ENCODE measurements around the gene BEST2. TPM values are rescaled to one million over a fixed set of nuclear protein-coding genes. Genes with fewer than 3 reads are reported as not detected.

BEST2 gene
- total and polyA plus RNA-seq, 2 donors (not counting 1 experiment from before 2014, with no cell fraction given), result not detected

DNA sequence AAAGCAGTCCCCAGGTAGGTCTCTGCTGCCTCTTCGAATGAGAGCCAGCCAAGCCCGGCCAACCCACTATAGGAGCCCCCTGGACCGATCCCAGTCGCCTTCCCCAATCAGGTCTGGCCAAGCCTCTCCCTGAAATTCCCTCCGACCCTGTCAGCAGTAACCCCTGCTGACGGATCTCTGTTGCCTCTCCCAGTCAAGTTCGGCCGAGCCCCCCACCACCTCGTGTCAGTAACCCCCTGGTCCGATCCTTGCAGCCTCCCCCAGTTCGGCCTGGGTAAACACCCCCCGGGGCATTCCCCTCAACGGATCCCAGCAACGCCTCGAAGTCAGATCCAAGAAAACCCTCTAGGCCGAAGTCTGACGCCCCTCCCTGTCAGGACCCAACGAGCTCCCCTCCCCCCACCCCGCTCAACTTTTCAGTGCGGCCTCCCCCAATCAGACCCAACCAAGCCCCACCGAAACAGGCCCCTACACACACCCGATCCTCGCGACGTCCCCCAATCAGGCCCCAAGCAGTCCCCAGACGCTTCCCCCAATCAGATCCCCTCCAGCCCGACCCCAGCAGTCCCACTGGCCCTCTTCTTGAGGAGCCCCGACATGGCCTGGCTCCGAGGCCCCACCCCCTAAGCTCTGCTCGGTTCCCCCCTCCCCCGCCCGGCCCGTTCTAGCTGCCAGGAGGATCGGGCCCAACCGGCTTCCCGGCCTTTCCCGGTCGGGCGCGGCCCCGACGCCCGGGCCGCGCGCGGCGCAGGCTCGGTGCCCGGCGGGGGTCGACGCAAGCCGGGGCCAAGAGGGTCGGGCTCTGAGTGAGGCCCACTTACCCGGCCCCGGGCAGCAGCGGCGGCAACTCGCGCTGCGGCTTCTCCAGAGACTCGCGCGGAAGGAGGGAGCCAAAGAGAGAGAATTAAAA, 29.7 kb upstream of the BEST2 start:
- H4K20me1 ChIP-seq (ENCODE audit: control insufficient read depth, extremely low read depth, insufficient read depth, low read length), result no peaks in the 10 kb centered on the region
- peaks cover 8% of the 10 kb centered on the region for H3K36me3 ChIP-seq (ENCODE audit: control insufficient read depth, insufficient read depth, low read length)
- no peaks in the 10 kb centered on the region for H3K27me3 ChIP-seq (ENCODE audit: control insufficient read depth, insufficient read depth, low read length)
- TF ChIP-seq EZH2 (IDR thresholded peaks at IDR 0.05; ENCODE audit: low read length, missing control alignments), result no peak
- TF ChIP-seq, protein P1, sequence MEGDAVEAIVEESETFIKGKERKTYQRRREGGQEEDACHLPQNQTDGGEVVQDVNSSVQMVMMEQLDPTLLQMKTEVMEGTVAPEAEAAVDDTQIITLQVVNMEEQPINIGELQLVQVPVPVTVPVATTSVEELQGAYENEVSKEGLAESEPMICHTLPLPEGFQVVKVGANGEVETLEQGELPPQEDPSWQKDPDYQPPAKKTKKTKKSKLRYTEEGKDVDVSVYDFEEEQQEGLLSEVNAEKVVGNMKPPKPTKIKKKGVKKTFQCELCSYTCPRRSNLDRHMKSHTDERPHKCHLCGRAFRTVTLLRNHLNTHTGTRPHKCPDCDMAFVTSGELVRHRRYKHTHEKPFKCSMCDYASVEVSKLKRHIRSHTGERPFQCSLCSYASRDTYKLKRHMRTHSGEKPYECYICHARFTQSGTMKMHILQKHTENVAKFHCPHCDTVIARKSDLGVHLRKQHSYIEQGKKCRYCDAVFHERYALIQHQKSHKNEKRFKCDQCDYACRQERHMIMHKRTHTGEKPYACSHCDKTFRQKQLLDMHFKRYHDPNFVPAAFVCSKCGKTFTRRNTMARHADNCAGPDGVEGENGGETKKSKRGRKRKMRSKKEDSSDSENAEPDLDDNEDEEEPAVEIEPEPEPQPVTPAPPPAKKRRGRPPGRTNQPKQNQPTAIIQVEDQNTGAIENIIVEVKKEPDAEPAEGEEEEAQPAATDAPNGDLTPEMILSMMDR (conservative IDR thresholded peaks at IDR 0.05 in 1 of 2, IDR thresholded peaks at IDR 0.05 in 1 of 2; ENCODE audit: low read depth in 1 of 2, low read length in 2 of 2), result no peak
- H3K4me1 ChIP-seq (ENCODE audit: control insufficient read depth, extremely low read depth, insufficient read depth, low read length), result peaks cover 11% of the 10 kb centered on the region
- H3K4me2 ChIP-seq (ENCODE audit: extremely low read depth, insufficient read depth, low read length), result peak overlapping the region; percentile 80
- peak overlapping the region; percentile 92 for H3K9ac ChIP-seq (ENCODE audit: insufficient read depth, low read length)
- H3K27ac ChIP-seq (ENCODE audit: insufficient read depth, low read length), result peak overlapping the region; percentile 84
- peaks cover 58% of the 10 kb centered on the region for H3K79me2 ChIP-seq (ENCODE audit: control insufficient read depth, insufficient read depth, low read length)
- H2AFZ ChIP-seq (ENCODE audit: low read length), result no peak overlapping the region
- H3K4me3 ChIP-seq (replicated peaks in 1 of 4; ENCODE audit: control extremely low read depth in 1 of 4, insufficient read depth in 1 of 4, low read depth in 3 of 4, low read length in 4 of 4), result peak overlapping the region; percentile 67 to 88 (median 80)
- no peaks in the 10 kb centered on the region for H3K9me3 ChIP-seq (ENCODE audit: control insufficient read depth, insufficient read depth, low read depth, low read length)
- peak; percentile 80 to 85 for DNase-seq (ENCODE audit: low read depth in 2 of 2)

DNA sequence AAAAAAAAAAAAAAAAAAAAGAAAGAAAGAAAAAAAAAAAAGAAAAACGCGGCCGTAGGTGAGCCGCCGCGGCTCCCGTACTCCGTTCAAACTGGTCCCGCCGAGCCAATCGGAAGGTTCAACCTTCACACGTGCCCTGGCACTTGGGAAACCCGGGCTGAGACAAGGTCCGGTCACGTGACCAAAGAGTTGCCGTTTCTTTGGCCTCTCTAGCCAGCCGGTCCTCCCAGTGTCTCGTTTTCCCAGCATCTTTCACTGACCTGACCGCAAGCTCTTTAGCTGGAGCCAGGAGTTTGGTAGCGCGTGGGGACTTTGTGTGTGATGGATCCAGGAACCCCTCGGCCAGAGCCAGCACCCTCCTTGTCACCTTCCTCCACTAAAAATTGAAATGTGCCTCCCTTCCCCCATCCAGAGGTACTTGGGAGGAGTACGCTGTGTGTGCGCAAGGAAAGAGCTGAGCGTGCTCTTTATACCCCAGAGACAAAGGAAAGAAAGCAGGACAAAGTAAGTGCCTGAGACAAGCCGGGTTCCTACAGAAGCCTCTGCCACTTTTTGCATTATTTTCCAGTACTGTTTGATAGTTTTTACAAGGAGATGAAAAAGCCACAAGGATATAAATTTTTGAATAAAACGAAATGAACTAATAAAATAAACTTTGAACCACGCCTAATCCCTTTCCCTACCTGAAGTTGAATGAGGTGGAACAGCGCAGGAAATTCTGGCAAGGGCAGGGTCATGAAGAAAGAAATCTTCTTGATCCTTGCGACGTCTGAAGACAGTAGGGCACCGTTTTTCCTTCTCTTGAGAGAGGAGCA, 28.8 kb upstream of the BEST2 start:
- Histone ChIP-seq H3K36me3 (ENCODE audit: control insufficient read depth, insufficient read depth, low read length) (peaks cover 10% of the 10 kb centered on the region), H3K27me3 (ENCODE audit: control insufficient read depth, insufficient read depth, low read length) (no peaks in the 10 kb centered on the region)
- TF ChIP-seq EZH2 (IDR thresholded peaks at IDR 0.05; ENCODE audit: low read length, missing control alignments), result no peak
- TF ChIP-seq, protein P1 (conservative IDR thresholded peaks at IDR 0.05 in 1 of 2, IDR thresholded peaks at IDR 0.05 in 1 of 2; ENCODE audit: low read depth in 1 of 2, low read length in 2 of 2), result no peak

DNA sequence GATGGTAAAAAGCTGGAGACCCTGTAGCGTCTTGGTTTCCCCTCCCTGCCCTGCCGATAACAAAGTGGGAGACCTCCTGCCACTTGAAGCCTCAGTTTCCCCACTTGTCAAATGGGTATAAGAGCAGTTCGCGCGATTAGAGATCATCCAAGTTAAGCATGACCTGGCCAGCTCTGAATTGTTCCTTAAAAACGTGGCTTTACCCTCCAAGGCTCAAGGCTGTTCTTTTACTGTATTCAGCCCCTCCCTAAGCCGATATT, 28.3 kb upstream of the BEST2 start:
- Histone ChIP-seq H3K79me2 (ENCODE audit: control insufficient read depth, insufficient read depth, low read length) (peaks cover 47% of the 10 kb centered on the region), H2AFZ (ENCODE audit: low read length) (peak overlapping the region; percentile 68), H3K9me3 (ENCODE audit: control insufficient read depth, insufficient read depth, low read depth, low read length) (no peaks in the 10 kb centered on the region), H3K36me3 (ENCODE audit: control insufficient read depth, insufficient read depth, low read length) (peaks cover 11% of the 10 kb centered on the region), H3K4me2 (ENCODE audit: extremely low read depth, insufficient read depth, low read length) (peak overlapping the region; percentile 100), H3K9ac (ENCODE audit: insufficient read depth, low read length) (peak overlapping the region; percentile 61), H3K27ac (ENCODE audit: insufficient read depth, low read length) (peak overlapping the region; percentile 84), H3K27me3 (ENCODE audit: control insufficient read depth, insufficient read depth, low read length) (no peaks in the 10 kb centered on the region), H3K4me3 (replicated peaks in 1 of 4; ENCODE audit: control extremely low read depth in 1 of 4, insufficient read depth in 1 of 4, low read depth in 3 of 4, low read length in 4 of 4) (peak overlapping the region; percentile 66 to 88 (median 76)), H3K4me1 (ENCODE audit: control insufficient read depth, extremely low read depth, insufficient read depth, low read length) (peaks cover 11% of the 10 kb centered on the region), H4K20me1 (ENCODE audit: control insufficient read depth, extremely low read depth, insufficient read depth, low read length) (no peaks in the 10 kb centered on the region)
- no peak for TF ChIP-seq EZH2 (IDR thresholded peaks at IDR 0.05; ENCODE audit: low read length, missing control alignments)
- TF ChIP-seq, protein P1 (conservative IDR thresholded peaks at IDR 0.05 in 1 of 2, IDR thresholded peaks at IDR 0.05 in 1 of 2; ENCODE audit: low read depth in 1 of 2, low read length in 2 of 2), result no peak
- peak; percentile 12 to 14 for DNase-seq (ENCODE audit: low read depth in 2 of 2)

More for the DNA sequence above, 28.8 kb upstream of the BEST2 start:
- Histone ChIP-seq H3K4me1 (ENCODE audit: control insufficient read depth, extremely low read depth, insufficient read depth, low read length) (peaks cover 11% of the 10 kb centered on the region), H3K79me2 (ENCODE audit: control insufficient read depth, insufficient read depth, low read length) (peaks cover 51% of the 10 kb centered on the region), H3K27ac (ENCODE audit: insufficient read depth, low read length) (peak overlapping the region; percentile 84), H2AFZ (ENCODE audit: low read length) (peak overlapping the region; percentile 84), H3K9me3 (ENCODE audit: control insufficient read depth, insufficient read depth, low read depth, low read length) (no peaks in the 10 kb centered on the region), H4K20me1 (ENCODE audit: control insufficient read depth, extremely low read depth, insufficient read depth, low read length) (no peaks in the 10 kb centered on the region), H3K9ac (ENCODE audit: insufficient read depth, low read length) (peak overlapping the region; percentile 92), H3K4me2 (ENCODE audit: extremely low read depth, insufficient read depth, low read length) (peak overlapping the region; percentile 100), H3K4me3 (replicated peaks in 1 of 4; ENCODE audit: control extremely low read depth in 1 of 4, insufficient read depth in 1 of 4, low read depth in 3 of 4, low read length in 4 of 4) (peak overlapping the region; percentile 67 to 88 (median 84))
- DNase-seq (ENCODE audit: low read depth in 2 of 2), result peak; percentile 99 to 100

Measured in fibroblast of lung (primary cell).